CD4-positive, alpha-beta T cell treated with Interleukin-4 for 4 hours (primary cell): Measurements from ENCODE around the gene PODXL2.

ENCODE experiments used
- DNase-seq: peaks from one replicate; pipeline ENCODE4 v3.0.0-alpha.2; 2020

Gene PODXL2

GRCh38 chr3:127606086-127606805 is 22.7 kb upstream of the PODXL2 start:
- no peak for DNase-seq

- no peak for DNase-seq
These were observed 21.9 kb upstream of the PODXL2 start for GRCh38 chr3:127606981-127607595.

GRCh38 chr3:127607675-127608361 is 21.2 kb upstream of the PODXL2 start:
- no peak for DNase-seq

- no peak for DNase-seq
These were observed 20.6 kb upstream of the PODXL2 start for GRCh38 chr3:127608362-127608718.

- no peak for DNase-seq
These were observed 18.9 kb upstream of the PODXL2 start for GRCh38 chr3:127610105-127610504.

GRCh38 chr3:127611251-127611650 is 17.7 kb upstream of the PODXL2 start:
- no peak for DNase-seq

- no peak for DNase-seq
These were observed 16.0 kb upstream of the PODXL2 start for GRCh38 chr3:127612966-127613365.

GRCh38 chr3:127613406-127613805 is 15.6 kb upstream of the PODXL2 start:
- DNase-seq, result no peak

GRCh38 chr3:127614928-127615589 is 13.9 kb upstream of the PODXL2 start:
- no peak for DNase-seq

- DNase-seq, result no peak
These were observed 13.2 kb upstream of the PODXL2 start for GRCh38 chr3:127615631-127616305.

GRCh38 chr3:127616836-127617605 is 12.0 kb upstream of the PODXL2 start:
- no peak for DNase-seq

GRCh38 chr3:127618891-127619290 is 10.1 kb upstream of the PODXL2 start:
- no peak for DNase-seq

GRCh38 chr3:127620637-127621375 is 8.2 kb upstream of the PODXL2 start:
- no peak for DNase-seq

GRCh38 chr3:127622031-127622430 is 7.0 kb upstream of the PODXL2 start:
- no peak for DNase-seq

GRCh38 chr3:127622772-127623576 is 6.0 kb upstream of the PODXL2 start:
- no peak for DNase-seq

GRCh38 chr3:127624063-127624462 is 4.9 kb upstream of the PODXL2 start:
- DNase-seq, result no peak

GRCh38 chr3:127625821-127626220 is 3.2 kb upstream of the PODXL2 start:
- DNase-seq, result no peak

- no peak for DNase-seq
These were observed 578 bp upstream of the PODXL2 start for GRCh38 chr3:127628426-127628787.

- peak; percentile 43 for DNase-seq
These were observed 750 bp downstream of the PODXL2 start for GRCh38 chr3:127629467-127630403.
